NCI-H2227 (cell line): ENCODE data around the gene AGO4.
"Not testable (repeated sequence)": the region's sequence is repeated elsewhere in the genome, so short reads cannot be mapped to it uniquely, and the experiment has no call there.

Source experiments
- DNase-seq: peaks from one replicate; lab custom pipeline; 2025; ENCODE audit not compliant: unreplicated experiment; lab: John Stamatoyannopoulos, UW

Gene AGO4

DNA sequence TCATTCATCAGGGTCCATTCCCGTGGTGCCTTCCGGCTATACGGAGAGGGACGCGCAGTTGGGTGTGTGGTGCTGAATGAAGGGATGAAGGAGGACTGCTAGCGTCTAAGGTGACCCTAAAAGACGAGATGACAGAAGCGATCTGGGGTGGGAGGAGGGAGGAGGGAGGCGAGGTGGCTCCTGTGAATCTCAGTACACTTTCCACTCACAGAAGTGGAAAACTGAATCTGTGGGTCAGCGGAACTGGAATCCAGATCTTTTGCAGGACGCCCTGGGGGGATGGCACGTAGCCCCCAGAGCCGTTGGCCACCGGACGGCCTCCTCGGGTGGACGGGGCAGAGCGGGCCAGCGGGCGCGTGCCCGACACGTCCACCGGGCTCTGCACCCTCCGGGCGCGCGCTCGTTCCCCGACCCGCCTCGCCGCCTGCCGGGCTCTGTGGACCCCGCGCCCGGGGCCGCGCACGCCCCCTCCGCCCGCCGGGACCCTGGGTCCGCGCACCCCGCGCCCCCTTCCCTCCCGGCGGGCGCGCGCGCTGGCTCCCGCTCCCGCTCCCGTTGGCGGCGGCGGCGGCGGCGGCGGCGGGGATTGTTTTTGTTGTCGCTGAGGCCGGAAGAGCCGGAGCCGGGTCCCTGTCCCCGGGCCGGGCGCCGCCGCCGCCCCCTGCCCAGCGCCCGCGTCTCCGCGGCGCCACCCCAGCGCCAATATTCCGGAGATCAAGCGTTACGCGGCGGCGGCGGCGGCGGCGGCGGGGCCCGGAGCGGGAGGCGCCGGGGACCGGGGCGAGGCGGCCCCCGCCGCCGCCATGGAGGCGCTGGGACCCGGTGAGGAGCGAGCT is at the start of gene AGO4:
Gene AGO4, plus strand, starts transcription at position 403 of the 836 bp plus-strand sequence. Its CDS starts 401 bp downstream, at position 804.
- DNase-seq: peak; percentile 78

- no peak for DNase-seq
These were observed 45.7 kb upstream of the AGO4 start for GRCh38 chr1:35762141-35762540.

DNA sequence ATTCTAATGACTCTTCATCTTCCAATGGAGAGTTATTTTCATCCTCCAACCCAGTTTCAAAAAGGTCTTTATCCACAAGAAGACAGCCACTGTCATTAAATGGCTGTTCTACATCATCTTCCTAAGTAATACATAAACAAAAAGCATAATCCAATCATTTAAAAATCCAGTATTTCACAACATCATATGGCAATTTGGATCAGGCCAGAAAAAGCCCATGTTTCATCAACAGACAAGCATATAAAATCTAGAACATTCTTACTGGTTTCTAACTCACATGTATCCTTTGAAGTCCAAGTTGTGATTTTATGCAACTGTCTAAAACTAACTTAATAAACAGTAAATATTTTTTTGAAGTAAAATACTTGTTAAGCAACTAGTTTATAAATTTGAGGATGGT is 44.6 kb upstream of the AGO4 start:
- DNase-seq: no peak

- DNase-seq: no peak
These were observed 43.5 kb upstream of the AGO4 start for GRCh38 chr1:35764283-35764682.

DNA sequence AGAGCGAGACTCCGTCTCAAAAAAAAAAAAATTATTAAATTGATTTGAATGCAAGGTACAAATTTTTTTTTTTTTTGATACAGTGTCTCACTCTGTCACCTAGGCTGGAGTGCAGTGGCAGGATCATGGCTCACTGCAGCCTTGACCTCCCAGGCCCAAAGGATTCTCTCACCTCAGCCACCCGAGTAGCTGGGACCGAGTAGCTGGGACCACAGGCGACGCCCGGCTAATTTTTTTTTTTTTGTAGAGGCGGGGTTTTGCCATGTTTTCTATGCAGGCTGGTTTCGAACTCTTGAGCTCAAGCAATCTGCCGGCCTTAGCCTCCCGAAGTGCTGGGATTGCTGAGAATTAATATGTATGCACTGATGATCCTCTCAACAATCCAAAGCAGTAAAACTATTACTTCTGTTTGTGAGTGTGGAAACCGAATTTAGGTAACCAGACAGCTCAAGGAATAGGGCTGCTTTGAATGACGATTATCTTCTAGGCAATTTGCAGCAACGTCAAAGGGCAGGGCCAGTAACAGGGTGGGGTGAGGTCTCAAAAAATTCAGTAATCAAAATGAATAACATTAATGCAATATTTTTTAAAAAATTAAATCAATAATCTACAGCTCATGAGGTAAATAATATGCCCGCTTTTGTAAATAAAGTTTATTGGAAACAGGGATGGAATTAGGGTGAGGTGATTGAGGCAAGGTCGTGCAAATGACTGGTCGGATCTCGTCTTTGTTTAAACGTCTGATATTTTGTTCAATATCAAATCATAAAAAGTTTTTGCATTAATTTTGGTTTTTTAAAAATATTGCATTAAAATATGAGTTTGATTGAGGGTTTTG is 39.2 kb upstream of the AGO4 start:
- peak; percentile 36 for DNase-seq

DNA sequence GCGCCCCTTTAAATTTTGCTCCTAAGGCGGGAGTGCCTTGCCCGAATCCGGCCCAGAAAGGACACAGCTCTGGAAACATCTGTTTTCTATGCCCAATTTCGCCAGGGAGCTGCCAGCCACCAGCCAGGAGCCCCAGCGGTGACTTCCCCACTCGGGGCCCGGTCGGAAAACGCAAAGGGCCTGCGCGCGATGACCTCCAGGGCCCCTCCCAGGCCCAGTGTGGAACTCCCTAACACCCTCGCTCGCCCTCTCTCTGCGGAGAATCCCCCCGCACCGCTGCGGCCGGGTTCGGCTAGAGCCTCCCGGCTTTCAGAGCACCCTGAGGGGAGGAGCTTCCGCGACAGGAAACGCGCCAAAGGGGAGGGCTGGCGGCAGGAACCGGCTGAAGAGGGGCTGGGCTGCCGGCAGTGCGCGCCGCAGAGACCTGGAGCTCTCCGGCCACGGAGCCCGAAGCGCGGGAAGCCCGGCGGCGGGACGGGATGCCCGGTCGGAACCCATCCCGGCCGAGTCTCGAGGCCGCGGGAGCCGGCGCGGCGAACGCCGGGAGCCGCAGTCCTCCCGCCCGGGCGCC is 38.5 kb upstream of the AGO4 start:
- peak; percentile 94 for DNase-seq

DNA sequence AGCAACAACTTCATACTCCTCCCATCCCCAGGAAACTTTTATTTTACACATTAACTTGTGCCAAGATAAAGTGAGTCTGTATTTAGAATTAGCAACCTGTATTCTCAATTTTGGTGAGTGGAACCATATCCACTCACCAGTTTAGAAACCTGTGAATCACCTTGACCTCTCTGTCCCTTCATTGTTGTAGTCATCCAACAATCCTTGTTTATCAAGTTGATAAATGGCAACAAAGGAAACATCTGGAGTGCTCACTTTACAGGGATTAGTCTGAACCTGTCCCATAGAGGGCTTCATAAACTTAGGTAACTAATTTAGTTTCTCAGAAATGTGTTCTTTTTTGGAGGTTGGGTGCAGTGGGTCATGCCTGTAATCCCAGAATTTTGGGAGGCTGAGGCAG is 34.1 kb upstream of the AGO4 start:
- no peak for DNase-seq

GRCh38 chr1:35776172-35776571 is 31.6 kb upstream of the AGO4 start:
- DNase-seq: not testable (repeated sequence)

DNA sequence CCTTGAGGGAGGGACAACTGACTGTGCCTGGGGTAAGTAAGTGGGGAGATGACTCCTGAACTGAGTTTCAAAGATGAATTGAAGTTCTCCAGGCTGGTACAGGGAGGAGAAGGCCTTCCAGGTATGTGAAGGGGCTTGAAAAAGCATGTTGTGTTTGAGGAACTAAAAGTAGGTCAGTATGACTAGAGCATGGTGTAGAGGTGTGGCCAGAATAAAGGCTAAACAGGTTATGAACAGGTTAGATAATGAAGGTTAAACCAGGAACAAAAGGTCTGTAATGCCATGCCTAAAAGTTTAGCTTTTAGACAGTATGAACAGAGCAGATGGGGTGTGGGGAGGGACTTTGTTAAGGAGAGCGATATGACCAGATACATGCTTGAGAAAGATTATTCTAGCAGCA is 30.7 kb upstream of the AGO4 start:
- DNase-seq: no peak

GRCh38 chr1:35783055-35783583 is 24.7 kb upstream of the AGO4 start:
- DNase-seq: no peak

DNA sequence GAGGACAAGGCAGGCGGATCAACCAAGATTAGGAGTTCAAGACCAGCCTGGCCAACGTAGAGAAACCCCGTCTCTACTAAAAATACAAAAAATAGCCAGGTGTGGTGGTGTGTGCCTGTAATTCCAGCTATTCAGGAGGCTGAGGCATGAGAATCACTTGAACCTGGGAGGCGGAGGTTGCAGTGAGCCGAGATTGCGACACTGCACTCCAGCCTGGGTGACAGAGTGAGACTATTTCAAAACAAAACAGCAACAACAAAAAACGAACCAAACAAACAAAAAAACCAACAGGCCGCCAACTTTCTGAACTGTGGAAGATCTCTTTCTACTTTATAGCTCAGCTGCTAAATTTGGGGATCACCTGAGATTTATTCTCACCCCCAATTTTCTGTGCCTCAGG is 23.5 kb upstream of the AGO4 start:
- not testable (repeated sequence) for DNase-seq

DNA sequence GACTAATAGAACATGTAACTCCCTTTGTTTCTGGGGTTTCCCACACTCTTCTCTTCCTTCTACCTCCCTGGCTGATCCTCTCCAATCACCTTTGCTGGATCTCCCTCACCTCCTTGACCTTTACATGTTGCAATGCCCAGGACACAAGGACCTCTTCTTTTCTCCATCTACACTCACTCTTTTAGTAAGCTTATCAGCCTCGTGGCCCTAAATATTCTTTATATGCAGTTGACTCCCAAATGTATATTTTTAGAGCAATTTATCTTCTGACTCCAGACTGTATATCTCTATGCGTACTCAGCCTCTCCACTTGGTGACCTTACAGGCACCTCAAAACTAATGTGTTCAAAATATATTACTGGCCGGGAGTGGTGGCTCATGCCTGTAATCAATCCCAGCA is 19.7 kb upstream of the AGO4 start:
- DNase-seq: no peak

DNA sequence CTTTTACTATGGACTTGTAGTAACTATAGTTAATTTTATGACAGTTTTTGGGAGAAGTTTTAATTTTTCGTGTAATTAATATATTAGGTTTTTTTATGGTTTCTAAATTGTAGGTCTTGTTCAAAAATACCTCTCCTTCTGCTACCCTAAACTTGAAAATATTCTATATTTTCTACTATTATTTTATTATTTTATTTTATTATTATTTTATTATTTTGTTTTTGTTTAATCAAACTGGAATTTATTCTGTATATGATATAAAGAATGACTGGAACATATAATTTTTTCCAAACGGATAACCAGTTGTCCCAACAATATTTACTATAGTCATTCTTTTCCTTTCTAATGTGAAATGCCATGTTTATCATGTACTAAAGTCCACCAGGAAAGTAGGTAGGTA is 17.1 kb upstream of the AGO4 start:
- DNase-seq: no peak

GRCh38 chr1:35795295-35795694 is 12.5 kb upstream of the AGO4 start:
- DNase-seq: no peak

DNA sequence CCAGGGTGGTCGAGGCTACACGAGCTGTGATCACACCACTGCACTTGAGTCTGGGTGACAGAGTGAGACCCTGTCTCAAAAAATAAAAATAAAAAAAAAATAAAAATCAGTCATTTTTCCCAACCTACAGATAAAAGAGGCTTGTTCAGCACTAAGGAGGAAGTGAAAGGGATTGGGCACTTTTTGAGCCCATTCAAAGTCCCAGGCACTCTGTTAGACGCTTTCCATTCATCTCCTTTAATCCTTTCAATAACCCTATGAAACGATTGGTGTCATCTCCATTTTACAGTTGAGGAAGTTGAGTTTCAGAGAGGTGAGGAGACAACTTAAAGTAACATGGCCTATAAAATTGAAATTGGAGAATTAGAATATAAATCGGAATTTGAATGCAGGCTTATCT is 10.4 kb upstream of the AGO4 start:
- no peak for DNase-seq

DNA sequence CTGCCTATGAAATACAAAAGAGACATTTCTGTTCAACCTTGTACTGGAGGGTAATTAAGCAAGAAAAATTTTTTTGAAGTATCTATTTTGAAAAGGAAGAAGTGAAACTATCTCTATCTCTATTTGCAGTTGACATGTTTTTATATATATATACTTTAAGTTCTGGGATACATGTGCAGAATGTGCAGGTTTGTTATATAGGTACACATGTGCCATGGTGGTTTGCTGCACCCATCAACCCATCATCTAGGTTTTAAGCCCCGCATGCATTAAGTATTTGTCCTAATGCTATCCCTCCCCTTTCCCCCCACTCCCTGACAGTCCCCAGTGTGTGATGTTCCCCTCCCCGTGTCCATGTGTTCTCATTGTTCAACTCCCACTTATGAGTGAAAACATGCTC is 9.8 kb upstream of the AGO4 start:
- DNase-seq: not testable (repeated sequence)

DNA sequence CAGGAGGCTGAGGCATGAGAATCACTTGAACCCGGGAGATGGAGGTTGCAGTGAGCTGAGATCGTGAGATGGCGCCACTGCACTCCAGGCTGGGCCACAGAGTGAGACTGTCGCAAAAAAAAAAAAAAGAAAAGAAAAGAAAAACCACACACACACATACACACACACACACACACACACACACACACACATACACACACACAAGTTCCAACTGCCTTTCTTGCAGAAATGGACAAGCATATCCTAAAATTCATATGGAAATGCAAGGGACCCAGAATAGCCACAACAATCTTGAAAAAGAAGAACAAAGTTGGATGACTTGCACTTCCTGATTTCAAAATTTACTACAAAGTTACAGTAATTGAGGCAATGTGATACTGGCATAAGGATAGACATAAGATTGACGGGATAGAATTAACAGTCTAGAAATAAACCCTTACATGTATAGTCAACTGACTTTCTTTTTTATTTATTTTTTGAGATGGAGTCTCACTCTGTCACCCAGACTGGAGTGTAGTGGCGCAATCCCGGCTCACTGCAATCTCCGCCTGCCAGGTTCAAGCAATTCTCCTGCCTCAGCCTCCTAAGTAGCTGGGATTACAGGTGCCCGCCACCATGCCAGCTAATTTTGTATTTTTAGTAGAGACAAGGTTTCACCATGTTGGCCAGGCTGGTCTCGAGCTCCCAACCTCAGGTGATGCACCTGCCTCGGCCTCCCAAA is 7.5 kb upstream of the AGO4 start:
- not testable (repeated sequence) for DNase-seq

DNA sequence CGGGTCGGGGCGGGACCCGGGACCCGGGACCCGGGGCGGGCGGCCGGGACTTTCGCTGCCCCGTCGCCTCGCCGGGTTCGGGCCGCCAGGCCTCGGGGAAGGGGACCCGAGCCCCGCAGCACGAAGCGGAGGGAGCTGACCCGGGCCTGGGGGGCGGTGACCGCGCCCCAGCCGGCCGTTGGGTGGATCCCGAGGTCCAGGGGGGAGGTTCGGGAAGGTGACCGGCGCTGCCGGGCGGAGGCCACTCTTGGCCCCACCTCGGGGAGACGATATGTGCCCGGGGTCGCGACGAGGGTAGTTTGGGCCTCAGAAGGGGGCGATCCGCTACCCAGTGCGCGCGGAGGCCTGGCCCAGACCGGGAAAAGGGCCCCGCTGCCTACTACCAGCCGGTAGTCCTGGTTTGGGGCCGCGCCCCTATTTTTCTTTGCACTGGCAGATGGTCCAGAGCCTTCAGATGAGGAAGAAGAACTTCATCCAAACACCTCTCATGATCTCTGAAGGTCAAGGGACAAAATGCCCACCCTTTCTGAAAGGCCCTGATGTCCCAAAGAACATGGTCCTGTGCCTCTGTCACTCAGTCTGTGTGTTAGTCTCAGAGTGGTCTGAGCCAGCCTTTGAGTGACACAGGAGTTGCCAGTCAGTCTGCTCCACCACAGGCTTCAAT is 766 bp downstream of the AGO4 start:
- peak; percentile 34 for DNase-seq

DNA sequence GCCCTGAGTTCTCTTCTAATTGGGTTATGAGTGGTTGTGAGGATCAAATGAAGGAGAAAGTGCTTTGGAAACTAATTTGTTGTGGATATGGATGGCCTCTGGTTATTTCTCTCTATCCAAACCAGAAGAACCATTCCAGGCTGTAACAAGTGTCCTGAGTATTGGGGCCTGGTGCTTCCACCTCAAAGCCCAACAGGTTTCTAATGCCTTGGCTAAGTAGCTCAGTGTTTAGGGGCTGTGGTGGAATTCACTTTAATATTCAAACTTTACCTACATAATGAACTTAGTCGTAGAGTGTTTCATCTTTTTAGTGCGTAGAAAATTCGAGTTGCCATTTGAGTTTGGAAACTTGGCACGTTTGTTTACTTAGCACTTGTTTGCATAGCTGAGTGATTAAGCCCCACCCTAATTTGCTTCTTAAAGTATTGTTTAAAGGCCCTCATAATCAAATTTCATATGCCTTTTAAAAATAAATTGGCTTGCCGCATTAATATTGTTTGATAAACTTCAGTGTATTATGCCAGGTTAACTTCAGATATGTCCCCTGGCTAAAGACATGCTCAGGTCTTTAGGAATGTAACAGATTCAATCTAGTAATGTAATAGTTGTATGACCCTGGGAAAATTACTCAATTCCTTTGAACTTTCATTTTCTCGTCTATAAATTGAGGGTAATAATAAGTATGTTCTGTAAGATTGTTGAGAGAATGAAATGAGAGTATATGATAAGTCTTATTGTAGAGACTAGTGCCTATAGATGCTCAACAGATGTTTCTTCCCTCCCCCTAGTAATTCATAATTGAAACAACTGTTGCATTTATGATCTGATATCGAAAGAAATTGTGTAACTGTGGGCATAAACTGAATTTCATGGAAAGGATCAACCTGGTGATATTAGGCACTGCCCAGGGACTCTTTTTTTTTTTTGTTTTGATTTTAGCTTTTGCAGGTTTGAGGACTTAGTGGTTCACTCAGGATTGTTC is 1.6 kb downstream of the AGO4 start:
- DNase-seq: no peak
